B cell (primary cell): Measurements from ENCODE around the gene SRRD. TPM values are rescaled to one million over a fixed set of nuclear protein-coding genes. Genes with fewer than 3 reads are reported as not detected.

Source experiments
- ATAC-seq: fragments of 200-7000 bp; cut with Tn5 transposase; one replicate; pipeline ENCODE4 v1.10.0; 2021; ENCODE audit warnings: low read depth, mild to moderate bottlenecking, moderate number of reproducible peaks, moderate library complexity
- CTCF ChIA-PET: fragments of 350-600 bp; sonication (Branson Sonifier 250); formaldehyde crosslinking; loops from one replicate; lab custom pipeline; 2021; ENCODE audit warnings: antibody characterized with exemption, inconsistent platforms; lab: Charles Lee
- POLR2A ChIA-PET: fragments of 350-600 bp; sonication (Branson Sonifier 250); formaldehyde crosslinking; loops from one replicate; lab custom pipeline; 2021; ENCODE audit warnings: antibody characterized with exemption; lab: Charles Lee
- DNase-seq: peaks from one replicate; pipeline ENCODE4 v3.0.0; 2013
- H2AFZ ChIP-seq: 2 replicates; pipeline ENCODE4 v1.6.1; 2012; ENCODE audit warnings: mild to moderate bottlenecking, low read depth, low read length; ENCODE audit not compliant: insufficient read depth, poor library complexity, severe bottlenecking
- H3K27ac ChIP-seq, 2 donors: 1 replicate in 1 of 2; 2 replicates in 1 of 2; pipeline ENCODE4 v1.5.1; 2012 to 2013; ENCODE audit warnings: low read length in 2 of 2, mild to moderate bottlenecking in 2 of 2, moderate library complexity in 1 of 2
- H3K27me3 ChIP-seq, 4 experiments: fragments of 200-600 bp in 1 of 4; sonication (generic) in 1 of 4; replicated peaks in 1 of 4; 1 replicate in 2 of 4; 2 replicates in 2 of 4; pipeline versions ENCODE4 v1.6.1 to v1.7.0; 2013 to 2016; ENCODE audit warnings: low read length in 3 of 4, mild to moderate bottlenecking in 2 of 4, mixed read lengths in 1 of 4, moderate library complexity in 1 of 4; ENCODE audit not compliant: insufficient read depth in 4 of 4, control insufficient read depth in 3 of 4; ENCODE audit errors: control extremely low read depth in 1 of 4
- H3K36me3 ChIP-seq, 2 experiments: replicated peaks in 1 of 2; 1 replicate in 1 of 2; 2 replicates in 1 of 2; pipeline versions ENCODE4 v1.6.1 to v1.7.1; 2013; ENCODE audit warnings: low read length in 1 of 2; ENCODE audit not compliant: insufficient read depth in 2 of 2, control insufficient read depth in 1 of 2; ENCODE audit errors: control extremely low read depth in 1 of 2, extremely low read depth in 1 of 2
- H3K4me1 ChIP-seq, 2 donors: fragments of 200-600 bp in 1 of 2; sonication (generic) in 1 of 2; 1 replicate in 1 of 2; 2 replicates in 1 of 2; pipeline versions ENCODE4 v1.5.1 to v1.6.1; 2013 to 2017; ENCODE audit warnings: low read length in 2 of 2; ENCODE audit not compliant: control insufficient read depth in 2 of 2, insufficient read depth in 2 of 2
- H3K4me2 ChIP-seq: replicated peaks from 2 replicates; pipeline ENCODE3; 2012; ENCODE audit warnings: mild to moderate bottlenecking, low read depth, low read length; ENCODE audit not compliant: poor library complexity, severe bottlenecking
- H3K4me3 ChIP-seq, 5 experiments: fragments of 200-600 bp in 1 of 5; sonication (generic) in 1 of 5; 1 replicate in 3 of 5; 2 replicates in 2 of 5; pipeline versions ENCODE4 v1.5.1 to v1.7.0; 2011 to 2016; ENCODE audit warnings: low read length in 4 of 5, mild to moderate bottlenecking in 4 of 5, low read depth in 2 of 5, control low read depth in 1 of 5, moderate library complexity in 1 of 5; ENCODE audit not compliant: insufficient read depth in 1 of 5; ENCODE audit errors: control extremely low read depth in 1 of 5, extremely low read depth in 1 of 5
- H3K79me2 ChIP-seq: fragments of 200-600 bp; sonication (generic); one replicate; pipeline ENCODE4 v1.6.0; 2016; ENCODE audit warnings: low read length; ENCODE audit not compliant: control insufficient read depth, insufficient read depth
- H3K9ac ChIP-seq: fragments of 200-600 bp; sonication (generic); 2 replicates; pipeline ENCODE4 v1.6.1; 2017; ENCODE audit warnings: mild to moderate bottlenecking, low read length, moderate library complexity
- H3K9me3 ChIP-seq, 3 donors: one replicate each; pipeline versions ENCODE4 v1.6.1 to v1.7.1; 2013; ENCODE audit warnings: low read length in 2 of 3; ENCODE audit not compliant: control insufficient read depth in 2 of 3, insufficient read depth in 1 of 3; ENCODE audit errors: control extremely low read depth in 1 of 3
- H4K20me1 ChIP-seq: 2 replicates; pipeline ENCODE4 v1.6.0; 2012; ENCODE audit warnings: mild to moderate bottlenecking, low read length; ENCODE audit not compliant: insufficient read depth, control insufficient read depth, poor library complexity, severe bottlenecking
- H3K27ac Mint-ChIP-seq: one replicate; pipeline ENCODE4 v1.8.0; 2021; ENCODE audit warnings: mixed read lengths
- H3K27me3 Mint-ChIP-seq: one replicate; pipeline ENCODE4 v1.8.0; 2021; ENCODE audit warnings: mixed read lengths
- H3K4me1 Mint-ChIP-seq: one replicate; pipeline ENCODE4 v1.8.0; 2021; ENCODE audit warnings: mixed read lengths
- H3K4me3 Mint-ChIP-seq: one replicate; pipeline ENCODE4 v1.8.0; 2021; ENCODE audit warnings: mixed read lengths
- H3K9me3 Mint-ChIP-seq: one replicate; pipeline ENCODE4 v1.8.0; 2022; ENCODE audit warnings: mixed read lengths; ENCODE audit not compliant: insufficient read depth
- EZH2 ChIP-seq: IDR thresholded peaks from 2 replicates; pipeline ENCODE4 v1.6.1; 2012; ENCODE audit warnings: borderline replicate concordance, low read depth, mild to moderate bottlenecking, moderate library complexity, low read length; ENCODE audit not compliant: insufficient read depth, poor library complexity, severe bottlenecking
- WGBS: methylation state at CpG from one replicate; pipeline ENCODE4 v1.1.5; 2013; ENCODE audit warnings: missing lambda C conversion rate; ENCODE audit not compliant: insufficient coverage; 5-methylcytosine and 5-hydroxymethylcytosine counted together
- intact Hi-C: fragments of 100-400 bp; cut with micrococcal nuclease; formaldehyde crosslinking; loops from one replicate; pipeline ENCODE4 v1.10.0; 2022
- polyA plus RNA-seq: library from polyadenylated mRNA; depleted of rRNA; stranded (reverse); fragments of >200 nt; gene quantifications from 2 replicates; pipeline ENCODE4 v1.2.3, GENCODE V29; 2012
- total RNA-seq, 2 donors: library from RNA; stranded (reverse); fragments of 120-200 nt in 1 of 2; gene quantifications; 1 replicate in 1 of 2; 2 replicates in 1 of 2; pipeline versions ENCODE4 v1.2.3 to v1.2.4, GENCODE V29; 2013 to 2022
- TF ChIP-seq, protein P1 (sequence below): fragments of 200-600 bp; IDR thresholded peaks from one replicate; pipeline ENCODE4 v1.8.0; 2022; ENCODE audit warnings: antibody characterized with exemption, mild to moderate bottlenecking

Gene SRRD
- total and polyA plus RNA-seq, 2 donors (not counting 1 experiment from before 2014, with no cell fraction given) = 7.8 to 19.2 TPM

DNA sequence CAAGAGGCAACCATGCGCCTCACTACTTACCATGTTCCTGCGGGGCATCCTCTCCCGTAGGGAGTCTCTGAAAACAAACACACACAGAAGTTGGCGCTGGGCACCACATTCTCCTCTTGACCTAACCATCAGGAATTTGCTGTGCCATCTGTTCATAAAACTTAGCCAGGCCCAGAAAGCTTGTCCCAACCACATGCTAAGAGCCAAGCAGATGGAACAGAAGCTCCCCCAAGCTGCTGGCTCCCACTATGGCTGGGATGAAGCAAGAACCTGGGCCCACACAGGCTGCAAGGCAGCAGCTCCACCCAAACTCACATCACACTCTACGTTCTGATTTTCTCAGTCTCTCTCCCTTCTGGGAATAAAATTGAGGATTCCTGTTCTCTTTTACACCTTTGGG lies 17.5 kb upstream of the SRRD start:
- DNase-seq = no peak
- Histone ChIP-seq H3K4me1 (no peaks in the 10 kb centered on the region), H2AFZ (no peak overlapping the region), H3K27me3 (no peaks in the 10 kb centered on the region), H3K9me3 (no peaks in the 10 kb centered on the region), H3K9ac (no peak overlapping the region), H4K20me1 (peaks cover 7% of the 10 kb centered on the region), H3K27ac (no peak overlapping the region), H3K79me2 (peaks cover 12% of the 10 kb centered on the region), H3K4me3 (no peak overlapping the region), H3K36me3 (peaks cover 4 to 96% of the 10 kb centered on the region in 2 experiments), H3K4me2 (no peak overlapping the region)
- ChIA-PET CTCF (interaction anchor here (1.0 to 9.7 kb wide), 2 partner anchors 68 to 102 kb away, joined by 3 to 136 read pairs; no protein-coding TSS in a partner anchor), POLR2A (no interaction called here)
- WGBS = 96% methylated on average over 5 of the region's 5 CpGs
- H3K27me3 Mint-ChIP-seq = no peaks in the 10 kb centered on the region
- ATAC-seq = no peak
- H3K4me1 Mint-ChIP-seq = no peaks in the 10 kb centered on the region
- H3K27ac Mint-ChIP-seq = no peak overlapping the region
- intact Hi-C loops = no loop called here
- TF ChIP-seq, protein P1, sequence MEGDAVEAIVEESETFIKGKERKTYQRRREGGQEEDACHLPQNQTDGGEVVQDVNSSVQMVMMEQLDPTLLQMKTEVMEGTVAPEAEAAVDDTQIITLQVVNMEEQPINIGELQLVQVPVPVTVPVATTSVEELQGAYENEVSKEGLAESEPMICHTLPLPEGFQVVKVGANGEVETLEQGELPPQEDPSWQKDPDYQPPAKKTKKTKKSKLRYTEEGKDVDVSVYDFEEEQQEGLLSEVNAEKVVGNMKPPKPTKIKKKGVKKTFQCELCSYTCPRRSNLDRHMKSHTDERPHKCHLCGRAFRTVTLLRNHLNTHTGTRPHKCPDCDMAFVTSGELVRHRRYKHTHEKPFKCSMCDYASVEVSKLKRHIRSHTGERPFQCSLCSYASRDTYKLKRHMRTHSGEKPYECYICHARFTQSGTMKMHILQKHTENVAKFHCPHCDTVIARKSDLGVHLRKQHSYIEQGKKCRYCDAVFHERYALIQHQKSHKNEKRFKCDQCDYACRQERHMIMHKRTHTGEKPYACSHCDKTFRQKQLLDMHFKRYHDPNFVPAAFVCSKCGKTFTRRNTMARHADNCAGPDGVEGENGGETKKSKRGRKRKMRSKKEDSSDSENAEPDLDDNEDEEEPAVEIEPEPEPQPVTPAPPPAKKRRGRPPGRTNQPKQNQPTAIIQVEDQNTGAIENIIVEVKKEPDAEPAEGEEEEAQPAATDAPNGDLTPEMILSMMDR = no peak
- TF ChIP-seq EZH2 = no peak
- H3K9me3 Mint-ChIP-seq = no peaks in the 10 kb centered on the region
- no peak overlapping the region for H3K4me3 Mint-ChIP-seq

DNA sequence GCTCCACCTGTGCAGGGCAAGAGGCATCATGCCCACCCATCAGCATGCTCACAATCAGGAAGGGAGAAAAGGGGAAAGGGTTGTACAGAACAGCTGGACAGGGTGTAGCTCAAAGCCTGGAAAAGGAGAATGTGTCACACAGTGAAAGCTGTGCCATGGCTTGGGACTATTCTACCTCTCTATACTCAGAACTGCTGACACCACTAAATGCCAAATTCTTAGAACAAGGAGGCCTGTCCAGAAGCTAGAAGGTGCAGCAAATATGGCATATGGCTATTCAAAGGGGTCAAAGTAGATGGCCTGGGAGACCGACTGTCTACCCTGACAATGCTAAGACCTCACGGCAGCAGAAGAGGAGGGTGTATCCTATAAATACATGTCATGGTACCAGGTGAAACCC lies 12.9 kb upstream of the SRRD start:
- no CpG with 5 or more reads among the region's 2 CpGs for WGBS

More for the DNA sequence above, 12.9 kb upstream of the SRRD start:
- no peak overlapping the region for H3K9ac ChIP-seq
- TF ChIP-seq EZH2 = no peak
- TF ChIP-seq, protein P1 = no peak
- H3K27me3 ChIP-seq = no peaks in the 10 kb centered on the region
- Mint-ChIP-seq H3K4me3 (no peak overlapping the region), H3K4me1 (no peaks in the 10 kb centered on the region), H3K27ac (no peak overlapping the region), H3K27me3 (no peaks in the 10 kb centered on the region), H3K9me3 (no peaks in the 10 kb centered on the region)
- no peak overlapping the region for H3K4me2 ChIP-seq
- no peak for ATAC-seq
- H3K27ac ChIP-seq = no peak overlapping the region
- no peak for DNase-seq
- H2AFZ ChIP-seq = no peak overlapping the region
- intact Hi-C loops = no loop called here
- H3K36me3 ChIP-seq = peaks cover 4 to 85% of the 10 kb centered on the region in 2 experiments
- peaks cover 38% of the 10 kb centered on the region for H3K79me2 ChIP-seq
- H3K4me3 ChIP-seq = no peak overlapping the region
- H3K4me1 ChIP-seq = no peaks in the 10 kb centered on the region
- ChIA-PET POLR2A (no interaction called here), CTCF (interaction anchor here (0.9 to 1.1 kb wide), 2 partner anchors 9 to 13 kb away, joined by 3 to 4 read pairs; partner anchors contain the start of genes HPS4 and SRRD)
- no peaks in the 10 kb centered on the region for H4K20me1 ChIP-seq
- H3K9me3 ChIP-seq = no peaks in the 10 kb centered on the region
